Dendritic cell treated with granulocyte-macrophage colony-stimulating factor and Interleukin-4, amounts not matched to agents 40 ng/mL and 50 ng/mL, for 4 days (primary cell): ENCODE results near the gene FAM131A.

ENCODE experiments used
- H3K27ac Mint-ChIP-seq: one replicate; pipeline ENCODE4 v1.8.0; 2022; ENCODE audit warnings: mild to moderate bottlenecking, mixed read lengths
- H3K27me3 Mint-ChIP-seq: one replicate; pipeline ENCODE4 v1.8.0; 2022; ENCODE audit warnings: mild to moderate bottlenecking, mixed read lengths
- H3K36me3 Mint-ChIP-seq: one replicate; pipeline ENCODE4 v1.8.0; 2022; ENCODE audit warnings: low read depth, mixed read lengths
- H3K4me1 Mint-ChIP-seq: one replicate; pipeline ENCODE4 v1.8.0; 2022; ENCODE audit warnings: low read depth, mixed read lengths
- H3K4me3 Mint-ChIP-seq: one replicate; pipeline ENCODE4 v1.8.0; 2022; ENCODE audit warnings: mild to moderate bottlenecking, moderate library complexity, mixed read lengths
- H3K9me3 Mint-ChIP-seq: one replicate; pipeline ENCODE4 v1.8.0; 2022; ENCODE audit warnings: mixed read lengths
- intact Hi-C: fragments of 100-400 bp; cut with micrococcal nuclease; formaldehyde crosslinking; loops from one replicate; pipeline ENCODE4 v1.15.0; 2022

The FAM131A gene

DNA sequence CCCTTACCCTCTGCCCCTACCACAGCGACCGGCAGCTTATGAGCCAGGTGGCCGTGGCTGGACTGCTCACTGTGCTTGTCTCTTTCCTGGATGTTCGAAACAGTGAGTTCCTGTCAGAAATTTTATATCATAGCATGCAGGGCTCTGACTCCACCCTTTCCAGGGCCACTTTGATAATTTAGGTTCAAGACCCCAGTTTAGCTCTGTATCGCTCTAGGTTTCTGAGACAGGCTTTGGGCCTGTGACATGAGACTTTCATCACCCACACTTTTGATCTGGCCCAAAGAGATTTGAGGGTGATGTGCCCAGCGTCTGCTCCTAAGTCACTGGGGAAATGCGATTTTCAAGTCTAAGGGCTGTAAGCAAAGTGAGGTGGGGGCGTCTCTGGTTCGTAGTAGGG is 29.5 kb upstream of the FAM131A start:
- no peak overlapping the region for H3K4me3 Mint-ChIP-seq
- no peaks in the 10 kb centered on the region for H3K27me3 Mint-ChIP-seq
- no peak overlapping the region for H3K27ac Mint-ChIP-seq
- H3K9me3 Mint-ChIP-seq, result no peaks in the 10 kb centered on the region
- peaks cover 72% of the 10 kb centered on the region for H3K36me3 Mint-ChIP-seq
- H3K4me1 Mint-ChIP-seq, result no peaks in the 10 kb centered on the region
- intact Hi-C loops, result no loop called here

- H3K27me3 Mint-ChIP-seq, result no peaks in the 10 kb centered on the region
- no peaks in the 10 kb centered on the region for H3K4me1 Mint-ChIP-seq
- intact Hi-C loops, result no loop called here
- H3K9me3 Mint-ChIP-seq, result no peaks in the 10 kb centered on the region
- no peak overlapping the region for H3K4me3 Mint-ChIP-seq
- peaks cover 64% of the 10 kb centered on the region for H3K36me3 Mint-ChIP-seq
- H3K27ac Mint-ChIP-seq, result no peak overlapping the region
Observed at GRCh38 chr3:184308744-184309143, 28.7 kb upstream of the FAM131A start.

DNA sequence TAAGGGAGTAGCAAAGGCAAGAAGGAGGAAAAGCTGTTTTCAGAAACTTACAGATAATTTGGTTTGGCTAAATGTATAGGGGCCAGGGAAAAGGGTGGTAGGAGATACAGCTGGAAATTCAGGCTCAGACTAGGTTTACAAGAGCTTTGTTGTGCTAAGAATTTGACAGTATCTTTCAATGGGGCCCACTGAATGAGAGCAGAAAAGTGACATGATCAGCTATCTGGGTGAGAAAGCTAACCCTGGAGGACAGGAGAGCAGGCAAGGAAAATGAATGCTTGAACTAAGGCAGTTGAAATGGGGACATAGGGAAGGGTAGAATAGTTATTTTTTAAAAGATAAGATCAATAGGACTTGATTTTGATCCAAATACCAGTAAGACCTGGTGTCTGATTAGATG is 25.8 kb upstream of the FAM131A start:
- intact Hi-C loops, result no loop called here

DNA sequence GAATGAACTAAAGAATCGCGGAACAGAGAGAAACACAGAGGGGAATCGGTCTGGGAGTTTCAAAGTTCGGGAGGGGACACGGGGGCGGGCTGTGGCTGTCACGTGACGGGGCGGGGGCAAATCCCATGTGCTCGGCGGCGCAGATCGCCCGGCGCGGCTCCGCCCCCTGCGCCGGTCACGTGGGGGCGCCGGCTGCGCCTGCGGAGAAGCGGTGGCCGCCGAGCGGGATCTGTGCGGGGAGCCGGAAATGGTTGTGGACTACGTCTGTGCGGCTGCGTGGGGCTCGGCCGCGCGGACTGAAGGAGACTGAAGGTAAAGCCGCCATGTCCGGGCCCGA is 23.1 kb upstream of the FAM131A start, which contains the start of gene EIF4G1:
EIF4G1 (plus strand) TSS at position 244 of the 337 bp plus-strand sequence. CDS start 1,191 bp downstream, outside the sequence.
- Mint-ChIP-seq H3K9me3 (no peaks in the 10 kb centered on the region), H3K36me3 (peaks cover 49% of the 10 kb centered on the region), H3K4me1 (peaks cover 34% of the 10 kb centered on the region), H3K4me3 (peak within 1 kb of the TSS; percentile 80), H3K27me3 (no peaks in the 10 kb centered on the region), H3K27ac (peak within 1 kb of the TSS; percentile 72)
- intact Hi-C loops, result loop anchor here (1.0 kb wide), 1 partner anchor 15 kb away; the partner anchor contains the start of gene PSMD2

More for the DNA sequence above, 25.8 kb upstream of the FAM131A start:
- no peaks in the 10 kb centered on the region for H3K9me3 Mint-ChIP-seq
- H3K4me1 Mint-ChIP-seq, result peaks cover 9% of the 10 kb centered on the region
- no peak overlapping the region for H3K27ac Mint-ChIP-seq
- no peak overlapping the region for H3K4me3 Mint-ChIP-seq
- peaks cover 50% of the 10 kb centered on the region for H3K36me3 Mint-ChIP-seq
- no peaks in the 10 kb centered on the region for H3K27me3 Mint-ChIP-seq

DNA sequence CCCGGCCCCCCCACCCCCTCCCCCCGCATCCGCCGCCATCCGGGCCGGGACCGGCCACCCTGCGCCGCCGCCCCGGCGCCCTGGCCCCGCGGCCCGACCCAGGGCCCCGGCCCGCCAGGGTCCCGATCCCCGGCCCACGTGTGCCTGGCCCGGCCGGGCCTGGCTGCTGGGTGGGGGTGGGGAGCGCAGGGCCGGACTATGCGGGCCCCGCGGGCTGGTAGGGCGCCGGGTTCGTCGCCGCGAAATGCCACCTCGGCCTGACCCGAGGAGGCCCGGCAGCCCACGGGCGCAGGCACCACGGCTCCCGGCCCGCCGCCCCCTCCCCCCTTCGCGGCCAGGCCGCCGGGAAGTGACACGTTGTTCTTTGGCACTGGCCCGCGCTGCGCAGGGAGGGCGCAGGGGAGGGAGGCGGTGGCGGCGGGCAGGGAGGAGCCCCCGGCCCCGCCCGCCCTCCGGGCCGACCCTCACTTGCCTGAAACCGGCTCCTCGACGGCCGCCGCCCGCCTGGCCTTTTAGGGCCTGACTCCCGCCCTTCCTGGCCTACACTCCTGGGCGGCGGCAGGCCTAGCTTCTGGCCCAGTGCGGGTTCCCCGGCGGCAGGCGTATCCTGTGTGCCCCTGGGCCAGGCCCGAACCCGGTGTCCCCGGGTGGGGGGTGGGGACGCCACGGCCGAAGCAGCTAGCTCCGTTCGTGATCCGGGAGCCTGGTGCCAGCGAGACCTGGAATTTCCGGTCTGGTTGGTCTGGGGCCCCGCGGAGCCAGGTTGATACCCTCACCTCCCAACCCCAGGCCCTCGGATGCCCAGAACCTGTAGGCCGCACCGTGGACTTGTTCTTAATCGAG is 22.5 kb upstream of the FAM131A start:
- H3K9me3 Mint-ChIP-seq, result no peaks in the 10 kb centered on the region
- intact Hi-C loops, result loop anchor here (1.0 kb wide), 1 partner anchor 16 kb away; the partner anchor contains the start of gene PSMD2
- H3K27me3 Mint-ChIP-seq, result no peaks in the 10 kb centered on the region
- H3K36me3 Mint-ChIP-seq, result peaks cover 44% of the 10 kb centered on the region
- H3K4me3 Mint-ChIP-seq, result peak overlapping the region; percentile 80
- H3K4me1 Mint-ChIP-seq, result peaks cover 40% of the 10 kb centered on the region
- peak overlapping the region; percentile 72 for H3K27ac Mint-ChIP-seq

DNA sequence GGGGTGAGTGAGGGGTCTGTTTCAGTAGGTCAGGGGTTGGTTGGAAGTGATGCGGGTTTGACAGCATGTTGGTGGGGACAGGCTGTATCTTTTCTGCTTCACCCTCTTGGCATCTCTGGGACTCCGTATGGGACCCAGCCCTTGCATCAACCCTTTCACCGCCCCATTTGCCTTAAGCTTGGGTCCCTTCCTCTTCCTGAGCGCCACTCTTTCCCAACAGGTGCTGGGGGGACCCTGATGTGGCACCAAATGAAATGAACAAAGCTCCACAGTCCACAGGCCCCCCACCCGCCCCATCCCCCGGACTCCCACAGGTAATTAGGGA is 21.9 kb upstream of the FAM131A start:
- Mint-ChIP-seq H3K27me3 (no peaks in the 10 kb centered on the region), H3K4me1 (peaks cover 46% of the 10 kb centered on the region), H3K36me3 (peaks cover 46% of the 10 kb centered on the region), H3K27ac (peak overlapping the region; percentile 72), H3K9me3 (no peaks in the 10 kb centered on the region), H3K4me3 (peak overlapping the region; percentile 80)
- intact Hi-C loops, result no loop called here

DNA sequence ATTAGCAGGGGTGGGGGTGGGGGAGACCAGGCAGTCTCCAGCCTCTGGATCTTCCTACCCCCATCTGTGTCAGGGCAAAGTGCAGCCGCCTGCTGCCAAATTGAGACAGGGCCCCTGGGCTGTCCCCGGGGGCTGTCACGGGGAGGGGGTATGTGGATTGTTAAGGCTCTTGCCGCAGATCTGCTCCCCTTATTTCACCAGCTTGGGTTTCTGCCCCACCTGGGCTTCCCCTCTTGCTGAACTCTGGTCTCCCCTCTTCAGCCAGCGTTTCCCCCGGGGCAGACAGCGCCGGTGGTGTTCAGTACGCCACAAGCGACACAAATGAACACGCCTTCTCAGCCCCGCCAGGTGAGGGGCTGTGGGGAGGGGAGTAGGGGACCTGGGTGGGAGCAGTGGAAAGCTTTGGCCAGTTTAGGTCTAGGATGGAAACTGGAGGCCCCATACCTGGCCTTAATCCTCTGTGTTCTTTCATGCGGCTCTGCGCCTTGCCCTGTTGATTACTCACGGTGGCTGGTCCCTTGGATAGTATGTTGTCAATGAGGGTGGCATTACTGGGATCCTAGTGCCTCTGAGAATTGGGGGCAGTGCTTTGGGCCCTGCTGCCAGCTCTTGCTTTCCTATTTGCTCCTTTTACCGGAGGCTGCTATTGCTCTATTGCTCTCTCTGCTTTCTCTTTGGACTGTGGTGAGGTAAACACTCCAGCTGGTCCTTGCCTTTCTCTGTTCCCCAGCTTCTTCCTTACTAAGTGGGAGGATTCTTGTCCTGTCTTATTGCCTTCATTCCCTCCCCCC is 21.3 kb upstream of the FAM131A start:
- Mint-ChIP-seq H3K4me1 (peaks cover 51% of the 10 kb centered on the region), H3K9me3 (no peaks in the 10 kb centered on the region), H3K4me3 (peak overlapping the region; percentile 80), H3K36me3 (peaks cover 52% of the 10 kb centered on the region), H3K27ac (peak overlapping the region; percentile 72), H3K27me3 (no peaks in the 10 kb centered on the region)
- intact Hi-C loops, result no loop called here

GRCh38 chr3:184316792-184317191 is 20.6 kb upstream of the FAM131A start:
- no peaks in the 10 kb centered on the region for H3K9me3 Mint-ChIP-seq
- intact Hi-C loops, result no loop called here
- peaks cover 59% of the 10 kb centered on the region for H3K36me3 Mint-ChIP-seq
- peak overlapping the region; percentile 80 for H3K4me3 Mint-ChIP-seq
- H3K27ac Mint-ChIP-seq, result peak overlapping the region; percentile 72
- H3K4me1 Mint-ChIP-seq, result peaks cover 59% of the 10 kb centered on the region
- H3K27me3 Mint-ChIP-seq, result no peaks in the 10 kb centered on the region

DNA sequence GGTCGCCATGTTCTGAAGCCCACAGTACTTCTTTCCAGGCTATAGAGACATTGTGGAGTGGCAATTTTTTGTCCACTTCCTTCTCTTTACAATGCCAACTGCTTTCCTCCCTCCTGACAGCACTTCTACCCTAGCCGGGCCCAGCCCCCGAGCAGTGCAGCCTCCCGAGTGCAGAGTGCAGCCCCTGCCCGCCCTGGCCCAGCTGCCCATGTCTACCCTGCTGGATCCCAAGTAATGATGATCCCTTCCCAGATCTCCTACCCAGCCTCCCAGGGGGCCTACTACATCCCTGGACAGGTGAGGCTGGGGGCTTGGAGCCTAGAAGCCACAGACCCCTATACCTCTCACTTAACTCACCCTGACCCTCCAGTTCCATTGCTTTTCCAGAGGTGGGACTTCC is 20.2 kb upstream of the FAM131A start:
- H3K4me3 Mint-ChIP-seq, result peak overlapping the region; percentile 80

GRCh38 chr3:184320104-184320445 is 17.3 kb upstream of the FAM131A start:
- intact Hi-C loops, result no loop called here
- peaks cover 79% of the 10 kb centered on the region for H3K4me1 Mint-ChIP-seq

More for the DNA sequence above, 20.2 kb upstream of the FAM131A start:
- peaks cover 63% of the 10 kb centered on the region for H3K36me3 Mint-ChIP-seq
- intact Hi-C loops, result no loop called here
- peak overlapping the region; percentile 72 for H3K27ac Mint-ChIP-seq
- no peaks in the 10 kb centered on the region for H3K27me3 Mint-ChIP-seq
- H3K9me3 Mint-ChIP-seq, result no peaks in the 10 kb centered on the region
- peaks cover 63% of the 10 kb centered on the region for H3K4me1 Mint-ChIP-seq

GRCh38 chr3:184321666-184322065 is 15.7 kb upstream of the FAM131A start:
- peak overlapping the region; percentile 80 for H3K27ac Mint-ChIP-seq
- H3K9me3 Mint-ChIP-seq, result no peaks in the 10 kb centered on the region
- peaks cover 69% of the 10 kb centered on the region for H3K4me1 Mint-ChIP-seq
- peak overlapping the region; percentile 46 for H3K4me3 Mint-ChIP-seq
- peaks cover 92% of the 10 kb centered on the region for H3K36me3 Mint-ChIP-seq
- intact Hi-C loops, result no loop called here
- no peaks in the 10 kb centered on the region for H3K27me3 Mint-ChIP-seq

More at GRCh38 chr3:184320104-184320445, 17.3 kb upstream of the FAM131A start:
- Mint-ChIP-seq H3K9me3 (no peaks in the 10 kb centered on the region), H3K27me3 (no peaks in the 10 kb centered on the region), H3K27ac (peak overlapping the region; percentile 80), H3K4me3 (peak overlapping the region; percentile 56), H3K36me3 (peaks cover 92% of the 10 kb centered on the region)

- Mint-ChIP-seq H3K27me3 (no peaks in the 10 kb centered on the region), H3K4me3 (peak overlapping the region; percentile 10), H3K27ac (peak overlapping the region; percentile 80), H3K9me3 (no peaks in the 10 kb centered on the region), H3K36me3 (peaks cover 92% of the 10 kb centered on the region), H3K4me1 (peaks cover 57% of the 10 kb centered on the region)
- intact Hi-C loops, result no loop called here
Observed at GRCh38 chr3:184322731-184323487, 14.5 kb upstream of the FAM131A start.

DNA sequence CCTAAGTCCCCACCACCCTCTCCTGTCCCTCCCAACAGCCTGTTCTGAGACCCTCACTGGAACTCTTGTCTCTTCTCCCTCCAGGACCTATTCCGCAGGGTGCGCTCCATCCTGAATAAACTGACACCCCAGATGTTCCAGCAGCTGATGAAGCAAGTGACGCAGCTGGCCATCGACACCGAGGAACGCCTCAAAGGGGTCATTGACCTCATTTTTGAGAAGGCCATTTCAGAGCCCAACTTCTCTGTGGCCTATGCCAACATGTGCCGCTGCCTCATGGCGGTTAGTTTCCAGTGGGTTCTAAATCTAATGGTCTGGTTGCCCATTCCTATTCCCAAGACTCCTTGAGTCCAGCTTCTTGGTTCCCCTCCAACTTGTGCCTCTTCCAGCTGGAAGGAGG is 13.7 kb upstream of the FAM131A start:
- no peak overlapping the region for H3K4me3 Mint-ChIP-seq

GRCh38 chr3:184325269-184325668 is 12.1 kb upstream of the FAM131A start:
- intact Hi-C loops, result no loop called here
- Mint-ChIP-seq H3K9me3 (no peaks in the 10 kb centered on the region), H3K27me3 (no peaks in the 10 kb centered on the region), H3K4me3 (no peak overlapping the region), H3K36me3 (peaks cover 100% of the 10 kb centered on the region), H3K4me1 (peaks cover 36% of the 10 kb centered on the region), H3K27ac (no peak overlapping the region)

More for the DNA sequence above, 13.7 kb upstream of the FAM131A start:
- H3K4me1 Mint-ChIP-seq, result peaks cover 52% of the 10 kb centered on the region
- H3K27ac Mint-ChIP-seq, result peak overlapping the region; percentile 80
- H3K36me3 Mint-ChIP-seq, result peaks cover 94% of the 10 kb centered on the region
- intact Hi-C loops, result no loop called here
- no peaks in the 10 kb centered on the region for H3K9me3 Mint-ChIP-seq
- H3K27me3 Mint-ChIP-seq, result no peaks in the 10 kb centered on the region
